GM23338 (cell line): ENCODE data around the gene TCEAL1. TPM values are rescaled to one million over a fixed set of nuclear protein-coding genes. Genes with fewer than 3 reads are reported as not detected.
"Not testable (repeated sequence)": the region's sequence is repeated elsewhere in the genome, so short reads cannot be mapped to it uniquely, and the experiment has no call there.

Experiments used
- ATAC-seq: fragments of 200-7000 bp; cut with Tn5 transposase; 3 replicates; pipeline ENCODE4 v1.9.1; 2020
- DNase-seq: peaks from one replicate; pipeline ENCODE4 v3.0.0-alpha.2; 2015; ENCODE audit warnings: low spot score
- H2AFZ ChIP-seq: fragments of 200-600 bp; sonication (generic); 2 replicates; pipeline ENCODE4 v1.8.0; 2016; ENCODE audit warnings: antibody characterized with exemption, mild to moderate bottlenecking, moderate library complexity
- H3F3A ChIP-seq: fragments of 200-600 bp; sonication (generic); replicated peaks from 2 replicates; pipeline ENCODE4 v1.8.0; 2017; ENCODE audit warnings: antibody characterized with exemption, mixed run types, low read depth
- H3K27ac ChIP-seq: fragments of 200-600 bp; sonication (generic); 2 replicates; pipeline ENCODE4 v1.6.1; 2016; ENCODE audit warnings: low read depth
- H3K27me3 ChIP-seq: fragments of 200-600 bp; sonication (generic); 2 replicates; pipeline ENCODE4 v1.8.0; 2016; ENCODE audit warnings: mild to moderate bottlenecking, mixed run types, moderate library complexity; ENCODE audit not compliant: insufficient read depth
- H3K36me3 ChIP-seq: fragments of 200-600 bp; sonication (generic); 2 replicates; pipeline ENCODE4 v1.8.0; 2016; ENCODE audit warnings: mild to moderate bottlenecking; ENCODE audit not compliant: insufficient read depth
- H3K4me1 ChIP-seq: fragments of 200-600 bp; sonication (generic); 2 replicates; pipeline ENCODE4 v1.8.0; 2016; ENCODE audit warnings: mild to moderate bottlenecking, moderate library complexity; ENCODE audit not compliant: insufficient read depth
- H3K4me2 ChIP-seq: fragments of 200-600 bp; sonication (generic); 2 replicates; pipeline ENCODE4 v1.7.1; 2017; ENCODE audit warnings: mixed run types
- H3K4me3 ChIP-seq: fragments of 200-600 bp; sonication (generic); 2 replicates; pipeline ENCODE4 v1.6.1; 2016; ENCODE audit warnings: mixed run types
- H3K79me2 ChIP-seq: fragments of 200-600 bp; sonication (generic); replicated peaks from 2 replicates; pipeline ENCODE4 v1.8.0; 2017; ENCODE audit warnings: mild to moderate bottlenecking; ENCODE audit not compliant: insufficient read depth
- H3K9me2 ChIP-seq: fragments of 200-600 bp; sonication (generic); 2 replicates; pipeline ENCODE4 v1.8.0; 2017; ENCODE audit not compliant: insufficient read depth
- H4K20me1 ChIP-seq: fragments of 200-600 bp; sonication (generic); replicated peaks from 2 replicates; pipeline ENCODE4 v1.8.0; 2017; ENCODE audit warnings: mild to moderate bottlenecking; ENCODE audit not compliant: insufficient read depth
- H3K27ac Mint-ChIP-seq: 2 replicates; pipeline ENCODE4 v1.8.0; 2020; ENCODE audit warnings: inconsistent platforms, mild to moderate bottlenecking, moderate library complexity, mixed read lengths
- H3K27me3 Mint-ChIP-seq: 3 replicates; pipeline ENCODE4 v1.8.0; 2022; ENCODE audit warnings: low read depth, mild to moderate bottlenecking, moderate library complexity, mixed read lengths, inconsistent platforms; ENCODE audit not compliant: insufficient read depth, poor library complexity
- H3K36me3 Mint-ChIP-seq: 3 replicates; pipeline ENCODE4 v1.8.0; 2021; ENCODE audit warnings: low read depth, mild to moderate bottlenecking, inconsistent platforms, moderate library complexity, mixed read lengths
- H3K4me1 Mint-ChIP-seq: 3 replicates; pipeline ENCODE4 v1.8.0; 2020; ENCODE audit warnings: mild to moderate bottlenecking, inconsistent platforms, mixed read lengths
- H3K4me3 Mint-ChIP-seq: 3 replicates; pipeline ENCODE4 v1.8.0; 2021; ENCODE audit warnings: moderate library complexity, mild to moderate bottlenecking, inconsistent platforms, mixed read lengths
- H3K9me3 Mint-ChIP-seq: 3 replicates; pipeline ENCODE4 v1.8.0; 2020; ENCODE audit warnings: moderate library complexity, mild to moderate bottlenecking, inconsistent platforms, mixed read lengths
- CREB1 ChIP-seq: fragments of 250-450 bp; sonication (Bioruptor Pico); IDR thresholded peaks from 2 replicates; pipeline ENCODE4 v1.5.0; 2020; ENCODE audit warnings: low read depth, mild to moderate bottlenecking, moderate library complexity
- EZH2 ChIP-seq: fragments of 200-600 bp; sonication (generic); IDR thresholded peaks from one replicate; pipeline ENCODE4 v1.8.0; 2017; ENCODE audit warnings: antibody characterized with exemption, mild to moderate bottlenecking, low read depth; ENCODE audit not compliant: unreplicated experiment
- EZH2phosphoT487 ChIP-seq: fragments of 200-600 bp; sonication (generic); IDR thresholded peaks from one replicate; pipeline ENCODE4 v1.8.1; 2018; ENCODE audit warnings: antibody characterized with exemption; ENCODE audit not compliant: unreplicated experiment
- JUNB ChIP-seq: IDR thresholded peaks from one replicate; pipeline ENCODE4 v1.6.1; 2016; ENCODE audit warnings: antibody characterized with exemption; ENCODE audit not compliant: unreplicated experiment
- POLR2AphosphoS5 ChIP-seq: IDR thresholded peaks from 2 replicates; pipeline ENCODE4 v1.6.1; 2016; ENCODE audit warnings: antibody characterized with exemption, low read depth
- STAT1 ChIP-seq: IDR thresholded peaks from one replicate; pipeline ENCODE4 v1.6.1; 2016; ENCODE audit warnings: antibody characterized with exemption; ENCODE audit not compliant: unreplicated experiment
- ZNF331 ChIP-seq: fragments of 250-450 bp; sonication (Bioruptor Pico); IDR thresholded peaks from 2 replicates; pipeline ENCODE4 v1.5.0; 2020; ENCODE audit warnings: low read depth, mild to moderate bottlenecking, moderate library complexity
- polyA plus RNA-seq: library from polyadenylated mRNA; unstranded; fragments of >200 nt; fragmentation: Nextera tagmentation; extraction: Ambion mirVana; gene quantifications from 2 replicates; pipeline ENCODE4 v1.2.1, GENCODE V29; 2016
- total RNA-seq: library from RNA; depleted of rRNA; stranded (reverse); fragments of >200 nt; shearing (Covaris generic); gene quantifications from 2 replicates; pipeline ENCODE4 v1.2.3, GENCODE V29; 2014
- TF ChIP-seq, protein P1 (sequence below), 2 experiments: fragments of 200-600 bp in 1 of 2; sonication (generic) in 1 of 2; conservative IDR thresholded peaks; 2 replicates each; pipeline versions ENCODE4 v1.5.1 to v1.6.1; 2016 to 2017; ENCODE audit warnings: antibody characterized with exemption in 2 of 2, low read depth in 2 of 2, mild to moderate bottlenecking in 2 of 2, moderate library complexity in 1 of 2
- TF ChIP-seq, protein P2 (sequence below): IDR thresholded peaks from one replicate; pipeline ENCODE4 v1.6.1; 2018; ENCODE audit warnings: antibody characterized with exemption; ENCODE audit not compliant: unreplicated experiment
- TF ChIP-seq, protein P3 (sequence below): IDR thresholded peaks from 2 replicates; pipeline ENCODE4 v1.6.1; 2016; ENCODE audit warnings: antibody characterized with exemption

Gene TCEAL1
- total and polyA plus RNA-seq, 2 experiments from 2014 or later = 5.8 to 8.8 TPM

DNA sequence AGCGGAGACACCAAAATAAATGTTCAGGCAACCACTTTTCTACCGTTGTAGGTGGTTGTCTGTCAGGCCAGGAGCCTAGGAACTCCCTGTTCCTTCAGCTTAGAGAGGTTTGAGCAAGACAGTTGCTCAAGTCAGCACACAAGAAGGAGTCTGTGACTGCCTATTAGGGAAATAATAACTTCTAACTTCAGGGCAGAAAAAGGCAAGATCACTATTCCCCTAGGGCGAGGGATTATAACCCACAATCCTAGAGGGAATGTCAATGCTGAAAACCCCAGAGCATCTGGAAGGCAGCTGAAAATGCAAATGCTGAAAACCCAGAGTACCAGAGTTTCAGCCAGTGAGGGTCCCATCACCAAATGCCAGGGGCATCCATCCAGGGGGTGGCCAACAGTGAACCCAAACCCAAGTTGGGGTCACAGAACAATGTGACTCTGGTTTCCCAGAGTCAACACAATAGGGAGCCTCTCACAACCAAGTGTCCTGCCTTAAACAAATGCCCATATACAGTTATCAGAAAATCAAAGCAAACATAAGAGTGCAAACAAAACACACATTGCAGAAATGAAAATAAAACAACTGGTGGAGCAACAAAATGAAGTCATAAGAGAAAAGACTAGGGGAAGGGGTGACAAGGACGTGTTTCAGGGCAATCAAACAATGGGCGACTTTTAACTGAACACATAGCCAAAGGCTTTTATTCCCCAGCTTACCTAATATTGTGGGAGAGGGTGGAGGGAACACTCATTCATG lies 30.1 kb downstream of the TCEAL1 start (continued):
- TF ChIP-seq, protein P1, sequence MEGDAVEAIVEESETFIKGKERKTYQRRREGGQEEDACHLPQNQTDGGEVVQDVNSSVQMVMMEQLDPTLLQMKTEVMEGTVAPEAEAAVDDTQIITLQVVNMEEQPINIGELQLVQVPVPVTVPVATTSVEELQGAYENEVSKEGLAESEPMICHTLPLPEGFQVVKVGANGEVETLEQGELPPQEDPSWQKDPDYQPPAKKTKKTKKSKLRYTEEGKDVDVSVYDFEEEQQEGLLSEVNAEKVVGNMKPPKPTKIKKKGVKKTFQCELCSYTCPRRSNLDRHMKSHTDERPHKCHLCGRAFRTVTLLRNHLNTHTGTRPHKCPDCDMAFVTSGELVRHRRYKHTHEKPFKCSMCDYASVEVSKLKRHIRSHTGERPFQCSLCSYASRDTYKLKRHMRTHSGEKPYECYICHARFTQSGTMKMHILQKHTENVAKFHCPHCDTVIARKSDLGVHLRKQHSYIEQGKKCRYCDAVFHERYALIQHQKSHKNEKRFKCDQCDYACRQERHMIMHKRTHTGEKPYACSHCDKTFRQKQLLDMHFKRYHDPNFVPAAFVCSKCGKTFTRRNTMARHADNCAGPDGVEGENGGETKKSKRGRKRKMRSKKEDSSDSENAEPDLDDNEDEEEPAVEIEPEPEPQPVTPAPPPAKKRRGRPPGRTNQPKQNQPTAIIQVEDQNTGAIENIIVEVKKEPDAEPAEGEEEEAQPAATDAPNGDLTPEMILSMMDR (conservative IDR thresholded peaks at IDR 0.05; ENCODE audit: low read depth in 2 of 2) = no peak
- TF ChIP-seq STAT1 = no peak

DNA sequence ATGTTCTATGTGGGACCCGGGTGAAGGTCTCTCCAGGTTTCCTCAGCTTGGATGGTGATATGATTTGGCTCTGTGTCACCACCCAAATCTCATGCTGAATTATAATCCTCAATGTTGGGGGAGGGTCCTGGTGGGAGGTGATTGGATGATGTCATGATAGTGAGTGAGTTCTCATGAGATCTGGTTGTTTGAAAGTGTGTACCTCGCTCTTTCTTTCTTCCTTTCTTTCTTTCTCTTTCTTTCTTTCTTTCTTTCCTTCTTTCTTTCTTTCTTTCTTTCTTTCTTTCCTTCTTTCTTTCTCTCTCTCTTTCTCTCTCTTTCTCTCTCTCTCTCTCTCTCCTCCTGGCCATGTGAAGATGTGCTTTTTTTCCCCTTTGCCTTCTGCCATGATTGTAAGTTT lies 30.7 kb downstream of the TCEAL1 start:
- not testable (repeated sequence) for H3K4me3 Mint-ChIP-seq, DNase-seq, H3F3A ChIP-seq, H3K9me2 ChIP-seq, H3K4me3 ChIP-seq, H3K36me3 ChIP-seq, H3K36me3 Mint-ChIP-seq, H3K79me2 ChIP-seq, H3K27me3 Mint-ChIP-seq, ATAC-seq, H2AFZ ChIP-seq, H3K9me3 Mint-ChIP-seq, H3K27ac ChIP-seq, H3K4me2 ChIP-seq, H3K27me3 ChIP-seq, H4K20me1 ChIP-seq, H3K27ac Mint-ChIP-seq
- H3K4me1 ChIP-seq = peaks cover 12% of the 10 kb centered on the region
- H3K4me1 Mint-ChIP-seq = peaks cover 11% of the 10 kb centered on the region

DNA sequence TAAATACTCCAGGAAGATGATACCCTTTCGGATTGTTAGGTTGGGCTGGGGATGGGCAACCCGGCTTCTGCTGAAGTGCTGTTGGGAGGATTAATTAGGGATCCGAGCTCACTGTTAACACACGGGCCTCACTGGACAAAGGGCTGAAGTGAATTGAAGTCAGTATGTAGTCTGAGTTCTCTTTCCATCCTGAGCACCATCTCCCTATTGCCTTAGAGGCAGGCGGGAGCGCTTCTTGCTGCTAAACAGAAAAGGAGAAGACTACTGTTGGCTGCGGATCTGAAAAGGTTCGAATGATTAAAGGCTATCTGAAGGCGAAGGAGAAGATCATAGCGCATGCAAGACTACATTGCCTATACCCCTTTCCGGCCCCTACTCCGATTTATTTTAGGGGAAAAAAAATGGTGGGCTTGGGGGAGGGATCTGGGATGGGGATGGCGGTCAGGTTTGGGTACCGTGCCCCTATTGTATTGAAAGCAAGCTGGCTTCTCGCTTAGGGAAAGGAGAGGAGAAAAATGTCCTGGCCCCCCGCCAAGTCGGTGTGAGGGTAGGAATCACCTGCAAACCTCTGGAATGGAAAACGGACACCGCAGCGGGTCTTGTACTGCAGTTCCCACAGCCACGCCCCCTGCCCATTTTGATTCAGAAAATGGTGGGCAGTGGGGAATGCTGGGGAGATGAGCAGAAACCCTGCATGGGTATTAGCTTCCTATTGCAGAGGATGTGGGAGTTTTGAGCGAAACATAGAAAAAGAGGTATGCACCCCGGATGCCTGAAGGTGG lies 35.4 kb downstream of the TCEAL1 start:
- Mint-ChIP-seq H3K4me3 (peak overlapping the region; percentile 76), H3K9me3 (no peaks in the 10 kb centered on the region), H3K4me1 (peaks cover 15% of the 10 kb centered on the region), H3K36me3 (no peaks in the 10 kb centered on the region), H3K27ac (no peak overlapping the region), H3K27me3 (no peaks in the 10 kb centered on the region)
- ATAC-seq = peak; percentile 84
- Histone ChIP-seq H2AFZ (peak overlapping the region; percentile 94), H3K27ac (no peak overlapping the region), H3K27me3 (no peaks in the 10 kb centered on the region), H3K36me3 (no peaks in the 10 kb centered on the region), H4K20me1 (no peaks in the 10 kb centered on the region), H3K4me3 (peak overlapping the region; percentile 70), H3K79me2 (no peaks in the 10 kb centered on the region), H3K4me2 (peak overlapping the region; percentile 84), H3K9me2 (no peaks in the 10 kb centered on the region), H3K4me1 (peaks cover 12% of the 10 kb centered on the region), H3F3A (no peaks in the 10 kb centered on the region)
- peak; percentile 65 for DNase-seq
- no peak for TF ChIP-seq EZH2phosphoT487
- TF ChIP-seq JUNB = no peak
- no peak for TF ChIP-seq EZH2
- TF ChIP-seq, protein P2, sequence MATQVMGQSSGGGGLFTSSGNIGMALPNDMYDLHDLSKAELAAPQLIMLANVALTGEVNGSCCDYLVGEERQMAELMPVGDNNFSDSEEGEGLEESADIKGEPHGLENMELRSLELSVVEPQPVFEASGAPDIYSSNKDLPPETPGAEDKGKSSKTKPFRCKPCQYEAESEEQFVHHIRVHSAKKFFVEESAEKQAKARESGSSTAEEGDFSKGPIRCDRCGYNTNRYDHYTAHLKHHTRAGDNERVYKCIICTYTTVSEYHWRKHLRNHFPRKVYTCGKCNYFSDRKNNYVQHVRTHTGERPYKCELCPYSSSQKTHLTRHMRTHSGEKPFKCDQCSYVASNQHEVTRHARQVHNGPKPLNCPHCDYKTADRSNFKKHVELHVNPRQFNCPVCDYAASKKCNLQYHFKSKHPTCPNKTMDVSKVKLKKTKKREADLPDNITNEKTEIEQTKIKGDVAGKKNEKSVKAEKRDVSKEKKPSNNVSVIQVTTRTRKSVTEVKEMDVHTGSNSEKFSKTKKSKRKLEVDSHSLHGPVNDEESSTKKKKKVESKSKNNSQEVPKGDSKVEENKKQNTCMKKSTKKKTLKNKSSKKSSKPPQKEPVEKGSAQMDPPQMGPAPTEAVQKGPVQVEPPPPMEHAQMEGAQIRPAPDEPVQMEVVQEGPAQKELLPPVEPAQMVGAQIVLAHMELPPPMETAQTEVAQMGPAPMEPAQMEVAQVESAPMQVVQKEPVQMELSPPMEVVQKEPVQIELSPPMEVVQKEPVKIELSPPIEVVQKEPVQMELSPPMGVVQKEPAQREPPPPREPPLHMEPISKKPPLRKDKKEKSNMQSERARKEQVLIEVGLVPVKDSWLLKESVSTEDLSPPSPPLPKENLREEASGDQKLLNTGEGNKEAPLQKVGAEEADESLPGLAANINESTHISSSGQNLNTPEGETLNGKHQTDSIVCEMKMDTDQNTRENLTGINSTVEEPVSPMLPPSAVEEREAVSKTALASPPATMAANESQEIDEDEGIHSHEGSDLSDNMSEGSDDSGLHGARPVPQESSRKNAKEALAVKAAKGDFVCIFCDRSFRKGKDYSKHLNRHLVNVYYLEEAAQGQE = no peak
- TF ChIP-seq ZNF331 (CRISPR knock-in tag) = no peak
- TF ChIP-seq, protein P3, sequence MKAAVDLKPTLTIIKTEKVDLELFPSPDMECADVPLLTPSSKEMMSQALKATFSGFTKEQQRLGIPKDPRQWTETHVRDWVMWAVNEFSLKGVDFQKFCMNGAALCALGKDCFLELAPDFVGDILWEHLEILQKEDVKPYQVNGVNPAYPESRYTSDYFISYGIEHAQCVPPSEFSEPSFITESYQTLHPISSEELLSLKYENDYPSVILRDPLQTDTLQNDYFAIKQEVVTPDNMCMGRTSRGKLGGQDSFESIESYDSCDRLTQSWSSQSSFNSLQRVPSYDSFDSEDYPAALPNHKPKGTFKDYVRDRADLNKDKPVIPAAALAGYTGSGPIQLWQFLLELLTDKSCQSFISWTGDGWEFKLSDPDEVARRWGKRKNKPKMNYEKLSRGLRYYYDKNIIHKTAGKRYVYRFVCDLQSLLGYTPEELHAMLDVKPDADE = no peak
- TF ChIP-seq POLR2AphosphoS5 = no peak
- no peak for TF ChIP-seq CREB1 (CRISPR knock-in tag)
- TF ChIP-seq STAT1 = no peak
